ENCODE data around the gene ACOT13.
"Not testable (repeated sequence)": the region's sequence is repeated elsewhere in the genome, so short reads cannot be mapped to it uniquely, and the experiment has no call there.

ACOT13 gene

DNA sequence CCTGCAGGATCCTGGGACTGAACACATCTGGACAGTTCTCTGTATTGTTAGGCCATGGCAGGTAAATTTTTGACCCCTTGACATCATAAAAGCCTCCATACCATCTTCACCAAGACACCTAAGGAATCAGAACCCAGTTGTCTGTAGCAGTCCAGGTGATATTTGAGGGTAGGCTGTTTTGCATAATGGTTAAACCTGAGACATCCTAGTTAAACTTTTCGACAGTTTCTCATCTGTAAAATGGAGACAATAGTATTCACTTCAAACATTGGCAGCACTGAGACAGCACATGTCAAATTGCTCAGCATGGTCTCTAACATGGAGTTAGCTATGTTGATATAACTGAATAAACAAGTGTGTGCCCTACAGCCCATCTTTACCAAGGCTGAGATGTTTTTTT is 27.3 kb downstream of the ACOT13 start (continued):
- TF ChIP-seq, protein P1, sequence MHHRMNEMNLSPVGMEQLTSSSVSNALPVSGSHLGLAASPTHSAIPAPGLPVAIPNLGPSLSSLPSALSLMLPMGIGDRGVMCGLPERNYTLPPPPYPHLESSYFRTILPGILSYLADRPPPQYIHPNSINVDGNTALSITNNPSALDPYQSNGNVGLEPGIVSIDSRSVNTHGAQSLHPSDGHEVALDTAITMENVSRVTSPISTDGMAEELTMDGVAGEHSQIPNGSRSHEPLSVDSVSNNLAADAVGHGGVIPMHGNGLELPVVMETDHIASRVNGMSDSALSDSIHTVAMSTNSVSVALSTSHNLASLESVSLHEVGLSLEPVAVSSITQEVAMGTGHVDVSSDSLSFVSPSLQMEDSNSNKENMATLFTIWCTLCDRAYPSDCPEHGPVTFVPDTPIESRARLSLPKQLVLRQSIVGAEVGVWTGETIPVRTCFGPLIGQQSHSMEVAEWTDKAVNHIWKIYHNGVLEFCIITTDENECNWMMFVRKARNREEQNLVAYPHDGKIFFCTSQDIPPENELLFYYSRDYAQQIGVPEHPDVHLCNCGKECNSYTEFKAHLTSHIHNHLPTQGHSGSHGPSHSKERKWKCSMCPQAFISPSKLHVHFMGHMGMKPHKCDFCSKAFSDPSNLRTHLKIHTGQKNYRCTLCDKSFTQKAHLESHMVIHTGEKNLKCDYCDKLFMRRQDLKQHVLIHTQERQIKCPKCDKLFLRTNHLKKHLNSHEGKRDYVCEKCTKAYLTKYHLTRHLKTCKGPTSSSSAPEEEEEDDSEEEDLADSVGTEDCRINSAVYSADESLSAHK (tag by site-specific recombination; IDR thresholded peaks at IDR 0.05), result no peak
- no peak for TF ChIP-seq ZNF211 (tag by site-specific recombination; IDR thresholded peaks at IDR 0.05; ENCODE audit: low read depth)

DNA sequence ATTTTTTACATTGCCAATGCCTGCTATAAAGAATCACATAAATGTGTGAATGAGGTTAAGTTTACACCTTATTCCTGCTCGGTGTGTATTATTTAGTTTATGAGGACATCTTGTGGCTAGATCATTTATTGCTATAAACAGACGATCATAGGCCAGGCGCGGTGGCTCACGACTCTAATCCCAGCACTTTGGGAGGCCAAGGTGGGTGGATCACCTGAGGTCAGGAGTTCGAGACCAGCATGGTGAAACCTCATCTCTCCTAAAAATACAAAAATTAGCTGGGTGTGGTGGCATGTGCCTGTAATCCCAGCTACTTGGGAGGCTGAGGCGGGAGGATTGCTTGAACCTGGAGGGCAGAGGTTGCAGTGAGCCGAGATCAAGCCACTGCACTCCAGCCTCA is 28.8 kb downstream of the ACOT13 start:
- CTCF ChIA-PET, result interaction anchor here (0.6 to 2.7 kb wide), 18 partner anchors 9 to 201 kb away, joined by 3 to 15 read pairs (median 4); partner anchors contain the start of genes ALDH5A1 and KIAA0319
- H3K36me3 ChIP-seq (ENCODE audit: control insufficient read depth in 2 of 2, insufficient read depth in 1 of 2, low read length in 2 of 2), result peaks cover 3 to 12% of the 10 kb centered on the region in 2 experiments
- H3K27ac ChIP-seq (ENCODE audit: extremely low read depth, low read depth, low read length); H3K4me3 ChIP-seq (ENCODE audit: low read depth, low read length); H3K9me3 ChIP-seq (ENCODE audit: control insufficient read depth, insufficient read depth, low read depth, low read length); H3K4me1 ChIP-seq (ENCODE audit: control insufficient read depth, insufficient read depth, low read length); POLR2A ChIA-PET: not testable (repeated sequence)
- TF ChIP-seq ZNF660 (tag by site-specific recombination; IDR thresholded peaks at IDR 0.05) (peak; percentile 51; the same call in 1 of the 2 replicates), ZFHX2 (tag by site-specific recombination; conservative IDR thresholded peaks at IDR 0.05) (peak; percentile 74), WT1 (tag by site-specific recombination; IDR thresholded peaks at IDR 0.05) (peak; percentile 10; the same call in 1 of the 2 replicates), GLIS1 (tag by site-specific recombination; IDR thresholded peaks at IDR 0.05) (peak; percentile 13; the same call in 1 of the 2 replicates), EGR2 (tag by site-specific recombination; IDR thresholded peaks at IDR 0.05; ENCODE audit: low read depth) (peak; percentile 65), CTCF (tag by site-specific recombination; IDR thresholded peaks at IDR 0.05) (peak; percentile 67; the same call in 1 of the 2 replicates), ZNF654 (tag by site-specific recombination; IDR thresholded peaks at IDR 0.05; ENCODE audit: low read depth) (peak; percentile 93), ZBTB17 (tag by site-specific recombination; IDR thresholded peaks at IDR 0.05) (0 out of 2 replicates have a peak, but pooled peaks have one; percentile 35), ZNF24 (tag by site-specific recombination; IDR thresholded peaks at IDR 0.05) (peak; percentile 21; the same call in 1 of the 2 replicates)
- TF ChIP-seq, protein P2, sequence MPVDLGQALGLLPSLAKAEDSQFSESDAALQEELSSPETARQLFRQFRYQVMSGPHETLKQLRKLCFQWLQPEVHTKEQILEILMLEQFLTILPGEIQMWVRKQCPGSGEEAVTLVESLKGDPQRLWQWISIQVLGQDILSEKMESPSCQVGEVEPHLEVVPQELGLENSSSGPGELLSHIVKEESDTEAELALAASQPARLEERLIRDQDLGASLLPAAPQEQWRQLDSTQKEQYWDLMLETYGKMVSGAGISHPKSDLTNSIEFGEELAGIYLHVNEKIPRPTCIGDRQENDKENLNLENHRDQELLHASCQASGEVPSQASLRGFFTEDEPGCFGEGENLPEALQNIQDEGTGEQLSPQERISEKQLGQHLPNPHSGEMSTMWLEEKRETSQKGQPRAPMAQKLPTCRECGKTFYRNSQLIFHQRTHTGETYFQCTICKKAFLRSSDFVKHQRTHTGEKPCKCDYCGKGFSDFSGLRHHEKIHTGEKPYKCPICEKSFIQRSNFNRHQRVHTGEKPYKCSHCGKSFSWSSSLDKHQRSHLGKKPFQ (tag by site-specific recombination; IDR thresholded peaks at IDR 0.05), result peak; percentile 81

DNA sequence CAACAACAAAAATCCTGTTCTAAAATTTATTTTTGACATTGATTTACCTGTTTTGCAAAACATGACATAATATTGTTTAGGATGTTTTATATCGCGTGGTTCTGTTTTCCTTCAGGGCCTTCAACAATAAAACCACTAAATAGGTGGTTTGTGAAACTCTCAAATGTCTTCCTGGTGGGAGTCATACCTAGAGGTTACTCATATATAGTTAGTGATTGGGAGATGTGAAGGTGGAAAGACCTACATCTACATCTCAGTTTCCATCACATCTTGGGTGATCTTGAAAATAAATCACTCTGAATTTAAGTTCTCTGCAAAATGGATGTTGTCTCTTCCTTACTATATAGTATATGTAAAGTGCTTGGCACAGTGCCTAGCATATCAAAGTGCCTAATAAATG is 29.2 kb downstream of the ACOT13 start:
- Histone ChIP-seq H3K4me1 (ENCODE audit: control insufficient read depth, insufficient read depth, low read length) (no peaks in the 10 kb centered on the region; the same call in 1 of the 2 replicates), H3K27ac (ENCODE audit: extremely low read depth, low read depth, low read length) (no peak overlapping the region), H3K36me3 (ENCODE audit: control insufficient read depth in 2 of 2, insufficient read depth in 1 of 2, low read length in 2 of 2) (peaks cover 5 to 16% of the 10 kb centered on the region in 2 experiments), H3K9me3 (ENCODE audit: control insufficient read depth, insufficient read depth, low read depth, low read length) (no peaks in the 10 kb centered on the region), H3K4me3 (ENCODE audit: low read depth, low read length) (no peak overlapping the region)
- CTCF ChIA-PET, result interaction anchor here (0.6 to 2.7 kb wide), 17 partner anchors 8 to 202 kb away, joined by 3 to 14 read pairs (median 4); partner anchors contain the start of genes ALDH5A1 and KIAA0319
- POLR2A ChIA-PET, result no interaction called here
- TF ChIP-seq ZSCAN18 (tag by site-specific recombination; IDR thresholded peaks at IDR 0.05) (no peak), PBX3 (CRISPR knock-in tag; IDR thresholded peaks at IDR 0.05) (no peak), ZBTB17 (tag by site-specific recombination; IDR thresholded peaks at IDR 0.05) (no peak), REST (tag by site-specific recombination; IDR thresholded peaks at IDR 0.05) (no peak)
- TF ChIP-seq, protein P3, sequence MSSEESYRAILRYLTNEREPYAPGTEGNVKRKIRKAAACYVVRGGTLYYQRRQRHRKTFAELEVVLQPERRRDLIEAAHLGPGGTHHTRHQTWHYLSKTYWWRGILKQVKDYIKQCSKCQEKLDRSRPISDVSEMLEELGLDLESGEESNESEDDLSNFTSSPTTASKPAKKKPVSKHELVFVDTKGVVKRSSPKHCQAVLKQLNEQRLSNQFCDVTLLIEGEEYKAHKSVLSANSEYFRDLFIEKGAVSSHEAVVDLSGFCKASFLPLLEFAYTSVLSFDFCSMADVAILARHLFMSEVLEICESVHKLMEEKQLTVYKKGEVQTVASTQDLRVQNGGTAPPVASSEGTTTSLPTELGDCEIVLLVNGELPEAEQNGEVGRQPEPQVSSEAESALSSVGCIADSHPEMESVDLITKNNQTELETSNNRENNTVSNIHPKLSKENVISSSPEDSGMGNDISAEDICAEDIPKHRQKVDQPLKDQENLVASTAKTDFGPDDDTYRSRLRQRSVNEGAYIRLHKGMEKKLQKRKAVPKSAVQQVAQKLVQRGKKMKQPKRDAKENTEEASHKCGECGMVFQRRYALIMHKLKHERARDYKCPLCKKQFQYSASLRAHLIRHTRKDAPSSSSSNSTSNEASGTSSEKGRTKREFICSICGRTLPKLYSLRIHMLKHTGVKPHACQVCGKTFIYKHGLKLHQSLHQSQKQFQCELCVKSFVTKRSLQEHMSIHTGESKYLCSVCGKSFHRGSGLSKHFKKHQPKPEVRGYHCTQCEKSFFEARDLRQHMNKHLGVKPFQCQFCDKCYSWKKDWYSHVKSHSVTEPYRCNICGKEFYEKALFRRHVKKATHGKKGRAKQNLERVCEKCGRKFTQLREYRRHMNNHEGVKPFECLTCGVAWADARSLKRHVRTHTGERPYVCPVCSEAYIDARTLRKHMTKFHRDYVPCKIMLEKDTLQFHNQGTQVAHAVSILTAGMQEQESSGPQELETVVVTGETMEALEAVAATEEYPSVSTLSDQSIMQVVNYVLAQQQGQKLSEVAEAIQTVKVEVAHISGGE (tag by site-specific recombination; conservative IDR thresholded peaks at IDR 0.05; ENCODE audit: low read depth), result no peak

All from HEK293 (cell line).